Activated gamma-delta T cell treated with Interleukin-2 at 50 U/mL for 16 hours (primary cell): Measurements from ENCODE around the gene ZNF346.

Experiments
- DNase-seq: peaks from one replicate; pipeline ENCODE4 v3.0.0-alpha.2; 2020

The ZNF346 gene

GRCh38 chr5:177096162-177097015, 73.9 kb downstream of the ZNF346 start:
- no peak for DNase-seq

- no peak for DNase-seq
These were observed 74.8 kb downstream of the ZNF346 start for GRCh38 chr5:177097016-177097985.

DNA sequence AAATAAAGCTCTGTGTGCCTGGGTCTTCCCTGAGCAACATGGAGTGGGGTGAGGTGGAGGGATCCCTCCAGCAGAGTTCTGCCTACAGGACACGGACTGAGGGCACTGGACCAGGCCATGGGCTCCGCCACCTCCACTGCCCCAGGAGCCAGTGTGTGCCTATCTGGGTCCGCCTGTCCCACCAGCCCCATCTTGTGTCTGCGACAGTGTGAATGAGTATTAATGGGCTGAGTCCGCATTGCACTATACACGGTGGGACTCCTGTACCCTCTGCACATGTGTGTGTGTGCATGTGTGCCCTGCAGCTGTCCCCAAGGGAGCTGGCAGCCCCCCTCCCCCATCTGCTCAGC, 75.6 kb downstream of the ZNF346 start:
- no peak for DNase-seq

- no peak for DNase-seq
These were observed 76.1 kb downstream of the ZNF346 start for GRCh38 chr5:177098470-177099141.

- no peak for DNase-seq
These were observed 77.1 kb downstream of the ZNF346 start for GRCh38 chr5:177099422-177100093.

DNA sequence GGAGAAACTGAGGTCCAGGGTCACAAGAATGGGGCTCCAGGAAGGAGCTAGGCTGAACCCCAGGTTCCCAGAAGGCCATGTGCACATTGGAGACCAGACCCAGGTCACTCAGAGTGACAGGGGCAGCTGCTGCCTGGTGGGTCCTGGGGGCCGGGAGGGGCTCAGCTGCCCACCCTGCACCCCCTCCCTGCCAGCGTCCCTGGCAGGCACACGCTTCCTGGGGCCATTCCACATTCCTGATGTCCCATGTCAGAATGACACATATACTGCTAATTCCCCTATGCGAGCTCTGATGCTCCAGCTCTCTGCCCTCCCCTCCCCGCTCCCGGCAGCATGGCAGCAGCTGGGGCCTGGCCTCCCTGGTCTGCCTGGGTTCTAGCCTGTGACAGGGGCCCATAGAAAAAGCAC, 78.2 kb downstream of the ZNF346 start:
- DNase-seq: no peak

DNA sequence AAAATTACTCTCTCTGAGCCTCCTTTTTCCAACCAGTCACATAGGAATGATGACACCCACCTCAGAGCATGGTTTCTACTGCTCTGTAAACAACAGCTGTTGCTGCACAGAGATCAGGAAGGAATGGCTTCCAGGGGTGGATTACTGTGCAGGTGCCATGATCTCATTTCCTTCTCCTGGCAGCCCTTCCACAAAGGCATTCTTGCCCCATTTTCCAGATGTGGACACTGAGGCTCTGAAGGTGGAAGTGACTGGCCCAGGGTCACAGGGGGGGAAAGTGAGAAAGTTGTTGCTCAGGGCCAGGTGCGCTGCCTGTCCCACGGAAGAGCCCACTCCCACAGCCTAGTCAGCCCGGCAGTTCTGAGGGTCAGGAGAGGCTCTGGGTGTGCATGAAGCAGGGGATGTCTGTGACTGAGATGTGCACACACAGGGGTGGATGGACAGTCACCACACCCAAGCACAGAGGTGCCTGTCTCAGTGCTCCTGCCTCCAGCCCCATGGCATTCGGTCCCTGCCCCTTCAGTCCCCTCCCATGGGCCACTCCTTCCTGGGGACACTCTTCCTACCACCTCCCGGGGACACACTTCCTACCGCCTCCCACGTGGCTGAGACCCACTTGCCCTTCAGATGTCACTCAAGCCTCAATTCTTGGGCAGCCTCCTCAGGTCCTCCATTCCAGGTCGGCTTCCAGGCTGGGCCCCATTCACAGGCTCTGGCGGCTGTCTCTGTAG, 81.2 kb downstream of the ZNF346 start:
- DNase-seq: no peak

DNA sequence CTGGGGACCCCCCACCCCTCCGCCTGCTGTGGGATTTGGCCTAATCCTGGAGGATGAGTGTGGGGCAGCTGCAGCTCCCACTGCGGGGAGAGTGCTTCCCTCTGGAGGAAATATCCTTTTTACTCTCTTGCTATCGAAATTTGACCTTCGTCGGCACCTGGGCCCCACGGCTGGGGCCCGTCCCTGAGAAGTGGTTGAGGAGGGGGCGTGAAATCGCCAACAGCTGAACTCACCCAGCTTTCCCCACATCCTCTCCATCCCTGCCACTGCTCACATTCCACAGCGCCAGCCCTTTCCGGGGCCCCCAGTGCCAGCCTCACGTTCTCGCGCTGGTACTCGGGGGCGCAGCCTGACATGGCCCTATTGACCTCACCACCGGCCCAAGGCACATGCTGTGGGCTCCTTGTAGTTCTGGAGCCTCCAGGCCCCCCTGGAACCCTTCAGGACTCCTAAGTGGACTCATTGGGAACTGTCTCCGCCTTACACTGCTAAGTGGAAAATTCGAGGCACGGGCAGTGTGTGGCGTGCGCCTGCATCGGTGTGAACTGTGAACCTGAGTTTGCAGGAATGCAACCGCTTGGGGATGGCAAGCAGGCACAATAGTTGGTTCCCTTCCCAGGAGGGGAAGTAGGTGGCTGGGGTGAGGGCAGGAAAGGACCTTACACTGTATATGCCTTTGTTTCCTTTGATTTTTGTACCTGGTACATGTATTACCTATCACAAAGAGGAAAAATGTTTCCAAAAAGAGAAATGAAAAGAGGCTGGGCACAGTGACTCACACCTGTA, 83.4 kb downstream of the ZNF346 start:
- no peak for DNase-seq

DNA sequence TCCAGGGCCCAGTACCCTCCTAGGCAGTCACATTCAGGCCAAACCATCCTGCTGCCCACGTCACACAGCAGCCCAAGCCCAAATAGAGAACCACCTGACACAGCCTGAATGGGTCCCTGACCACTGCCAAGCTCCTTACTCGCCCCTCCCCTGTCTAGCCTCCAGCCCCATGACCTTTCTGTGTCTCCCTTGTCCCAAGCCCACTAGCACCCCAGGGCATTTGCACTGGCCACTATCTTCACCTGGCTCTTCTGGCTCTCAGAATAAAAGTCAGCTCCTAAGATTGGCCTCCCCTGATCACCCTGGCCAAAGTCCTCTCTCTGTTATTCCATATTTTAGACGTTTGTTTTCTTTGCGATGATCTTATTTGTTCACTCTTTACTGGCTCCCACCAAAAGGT, 84.7 kb downstream of the ZNF346 start:
- DNase-seq: no peak

GRCh38 chr5:177109810-177110209, 87.3 kb downstream of the ZNF346 start:
- no peak for DNase-seq

- DNase-seq: peak; percentile 55
These were observed 89.4 kb downstream of the ZNF346 start for GRCh38 chr5:177111720-177112394.

- no peak for DNase-seq
These were observed 90.2 kb downstream of the ZNF346 start for GRCh38 chr5:177112589-177113220.

- DNase-seq: peak; percentile 78
These were observed 91.3 kb downstream of the ZNF346 start for GRCh38 chr5:177113566-177114424.

DNA sequence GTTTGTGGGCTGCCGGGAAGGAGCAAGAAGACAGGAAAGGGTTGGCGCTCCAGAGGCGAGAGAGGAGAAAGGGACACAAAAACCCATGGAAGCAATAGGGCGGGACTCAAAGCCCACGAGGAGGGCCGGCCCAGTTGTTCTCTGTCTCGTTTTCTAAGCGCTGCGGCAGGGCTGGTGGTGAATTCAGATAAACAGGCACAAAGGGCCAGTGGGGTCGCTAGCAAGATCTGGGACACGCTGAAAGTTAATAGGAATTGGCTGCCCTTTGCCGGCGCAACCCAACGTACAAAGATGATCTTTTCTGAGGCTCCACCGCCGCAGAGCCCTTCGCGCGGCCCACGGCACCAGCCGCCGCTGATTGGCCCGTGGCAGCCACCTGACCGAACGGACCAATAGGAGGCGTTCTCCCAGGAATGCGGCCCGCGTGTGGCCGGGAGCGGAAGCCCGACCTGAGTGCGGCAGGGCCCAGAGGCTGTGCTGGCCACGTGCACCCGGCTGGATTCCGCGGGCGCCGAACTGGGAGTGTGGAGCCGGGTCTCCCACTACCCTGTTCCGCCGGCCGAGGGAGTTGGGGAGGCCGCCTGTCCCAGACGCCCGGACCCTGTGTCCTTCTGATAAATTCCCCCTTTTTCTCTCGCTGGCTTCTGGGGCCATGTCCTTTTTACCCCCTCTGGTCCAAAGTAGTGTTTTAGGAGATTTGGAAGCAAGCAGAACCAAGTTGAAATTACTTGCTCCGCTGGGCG, 94.3 kb downstream of the ZNF346 start:
- peak; percentile 75 for DNase-seq

DNA sequence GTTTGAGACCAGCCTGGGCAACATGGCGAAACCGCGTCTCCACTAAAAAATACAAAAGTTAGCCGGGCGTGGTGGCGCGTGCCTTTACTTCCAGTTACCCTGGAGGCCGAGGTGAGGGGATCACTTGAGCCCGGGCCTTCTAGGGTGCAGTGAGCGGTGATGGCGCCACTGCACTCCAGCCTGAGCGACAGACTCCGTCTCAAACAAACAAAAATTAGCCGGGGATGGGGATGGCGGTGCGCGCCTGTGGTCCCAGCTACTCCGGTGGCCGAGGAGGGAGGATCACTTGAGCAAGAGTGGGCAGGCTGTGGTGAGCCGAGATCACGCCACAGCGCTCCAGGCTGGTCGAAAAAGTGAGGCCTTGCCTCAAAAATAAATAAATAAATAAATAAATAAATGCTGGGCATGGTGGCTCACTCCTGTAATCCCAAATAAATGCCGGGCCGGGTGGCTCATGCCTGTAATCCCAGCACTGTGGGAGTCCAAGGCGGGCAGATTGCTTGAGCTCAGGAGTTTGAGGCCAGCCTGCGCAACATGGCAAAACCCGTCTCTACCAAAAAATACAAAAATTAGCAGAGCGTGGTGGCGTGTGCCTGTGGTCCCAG, 95.0 kb downstream of the ZNF346 start:
- DNase-seq: no peak

GRCh38 chr5:177122566-177122965, 100.1 kb downstream of the ZNF346 start:
- DNase-seq: no peak

DNA sequence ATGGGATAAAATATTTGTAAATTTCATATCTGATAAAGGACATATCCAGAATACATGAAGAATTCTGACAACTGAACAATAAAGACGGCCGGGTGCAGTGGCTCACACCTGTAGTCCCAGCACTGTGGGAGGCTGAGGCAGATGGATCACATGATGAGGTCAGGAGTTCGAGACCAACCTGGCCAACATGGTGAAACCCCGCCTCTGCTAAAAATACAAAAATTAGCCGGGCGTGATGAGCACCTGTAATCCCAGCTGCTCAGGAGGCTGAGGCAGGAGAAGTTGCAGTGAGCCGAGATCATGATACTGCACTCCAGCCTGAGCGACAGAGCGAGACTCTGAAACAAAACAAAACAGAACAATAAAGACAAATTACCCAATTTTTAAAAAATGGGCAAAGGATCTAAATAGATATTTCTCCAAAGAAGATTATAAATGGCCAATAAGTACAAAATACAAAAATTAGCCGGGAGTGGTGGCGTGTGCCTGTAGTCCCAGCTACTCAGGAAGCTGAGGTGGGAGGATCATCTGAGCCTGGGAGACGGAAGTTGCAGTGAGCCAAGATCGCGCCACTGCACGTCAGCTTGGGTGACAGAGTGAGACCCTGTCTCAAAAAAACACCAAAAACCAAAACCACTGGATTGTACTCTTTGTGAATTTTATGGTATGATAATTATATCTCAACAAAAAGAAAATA, 101.4 kb downstream of the ZNF346 start:
- no peak for DNase-seq
